Osteoblast (primary cell): ENCODE measurements around the gene B4GALT5. TPM values are rescaled to one million over a fixed set of nuclear protein-coding genes. Genes with fewer than 3 reads are reported as not detected.
A peak's percentile ranks its signal among the peaks of the same experiment; 100 is the strongest.

Experiments used
- DNase-seq: peaks from one replicate; pipeline ENCODE4 v3.0.0; 2011; ENCODE audit warnings: low spot score, mixed read lengths; ENCODE audit not compliant: insufficient read length; ENCODE audit errors: missing footprints
- H2AFZ ChIP-seq: 2 replicates; pipeline ENCODE4 v1.6.0; 2011; ENCODE audit warnings: mild to moderate bottlenecking, low read length
- H3K27ac ChIP-seq: 2 replicates; pipeline ENCODE4 v1.5.1; 2011; ENCODE audit warnings: mild to moderate bottlenecking, low read depth, low read length, moderate library complexity
- H3K27me3 ChIP-seq: 2 replicates; pipeline ENCODE4 v1.6.0; 2012; ENCODE audit warnings: mild to moderate bottlenecking, control low read depth, inconsistent platforms, low read length, moderate library complexity; ENCODE audit not compliant: insufficient read depth
- H3K36me3 ChIP-seq: 2 replicates; pipeline ENCODE4 v1.5.1; 2011; ENCODE audit warnings: mild to moderate bottlenecking, low read length, control low read depth, moderate library complexity; ENCODE audit not compliant: insufficient read depth
- H3K4me1 ChIP-seq: 2 replicates; pipeline ENCODE4 v1.5.1; 2011; ENCODE audit warnings: mild to moderate bottlenecking, low read length, control low read depth, moderate library complexity; ENCODE audit not compliant: insufficient read depth
- H3K4me2 ChIP-seq: 2 replicates; pipeline ENCODE4 v1.6.0; 2011; ENCODE audit warnings: mild to moderate bottlenecking, low read length; ENCODE audit not compliant: insufficient read depth
- H3K4me3 ChIP-seq: fragments of 200-600 bp; sonication (generic); 3 replicates; pipeline ENCODE4 v1.5.1; 2012; ENCODE audit warnings: mild to moderate bottlenecking, low read length, inconsistent platforms; ENCODE audit not compliant: insufficient read depth
- H3K79me2 ChIP-seq: 2 replicates; pipeline ENCODE4 v1.6.0; 2012; ENCODE audit warnings: mild to moderate bottlenecking, low read length, control low read depth, inconsistent platforms; ENCODE audit not compliant: insufficient read depth
- H3K9me3 ChIP-seq: 2 replicates; pipeline ENCODE4 v1.5.1; 2011; ENCODE audit warnings: low read depth, low read length, control low read depth
- H4K20me1 ChIP-seq: 2 replicates; pipeline ENCODE4 v1.6.0; 2012; ENCODE audit warnings: mild to moderate bottlenecking, low read length, control low read depth; ENCODE audit not compliant: insufficient read depth
- CTCF ChIP-seq: IDR thresholded peaks from 2 replicates; pipeline ENCODE4 v1.5.1; 2011; ENCODE audit warnings: mild to moderate bottlenecking, low read depth, low read length, moderate library complexity; ENCODE audit errors: extremely low read depth
- total RNA-seq: library from RNA; depleted of rRNA; stranded (reverse); fragments of >200 nt; gene quantifications from 2 replicates; pipeline ENCODE4 v1.2.3, GENCODE V29; 2012

B4GALT5 gene
- total RNA-seq, 1 donor = 35.8 TPM

GRCh38 chr20:49647550-49647949 is 66.1 kb downstream of the B4GALT5 start:
- Histone ChIP-seq H3K27me3 (no peaks in the 10 kb centered on the region), H3K4me2 (no peak overlapping the region), H3K36me3 (peaks cover 30% of the 10 kb centered on the region), H3K79me2 (peaks cover 3% of the 10 kb centered on the region), H2AFZ (no peak overlapping the region), H3K4me1 (peaks cover 12% of the 10 kb centered on the region), H3K4me3 (no peak overlapping the region), H3K9me3 (no peaks in the 10 kb centered on the region), H3K27ac (no peak overlapping the region), H4K20me1 (no peaks in the 10 kb centered on the region)
- no peak for TF ChIP-seq CTCF
- DNase-seq = peak; percentile 29

DNA sequence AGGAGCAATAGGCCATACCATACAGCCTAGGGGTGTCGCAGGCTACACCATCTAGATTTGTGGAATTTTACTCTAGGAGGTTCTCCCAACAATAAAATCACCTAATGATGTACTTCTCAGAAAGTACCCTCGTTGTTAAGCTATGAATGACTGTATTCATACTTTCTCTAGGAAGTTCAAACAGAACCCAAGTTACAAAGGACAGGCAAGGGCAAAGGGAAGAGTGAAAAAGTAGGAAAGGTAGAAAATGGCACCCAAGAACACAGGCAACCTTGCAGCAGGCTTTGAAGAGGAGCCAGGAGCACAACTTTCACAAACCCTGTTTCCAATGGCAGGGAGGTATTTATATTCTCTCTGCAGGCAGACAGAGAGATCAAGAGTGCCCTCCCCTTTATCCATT is 67.2 kb downstream of the B4GALT5 start:
- no peak for TF ChIP-seq CTCF
- H3K27ac ChIP-seq = peak overlapping the region; percentile 7

GRCh38 chr20:49646126-49646525 is 67.6 kb downstream of the B4GALT5 start:
- Histone ChIP-seq H3K4me2 (no peak overlapping the region), H3K27ac (peak overlapping the region; percentile 50), H2AFZ (no peak overlapping the region), H3K36me3 (peaks cover 42% of the 10 kb centered on the region), H3K9me3 (no peaks in the 10 kb centered on the region), H3K79me2 (peaks cover 3% of the 10 kb centered on the region), H3K4me3 (no peak overlapping the region), H4K20me1 (no peaks in the 10 kb centered on the region), H3K27me3 (no peaks in the 10 kb centered on the region), H3K4me1 (peaks cover 12% of the 10 kb centered on the region)
- peak; percentile 57 for DNase-seq
- no peak for TF ChIP-seq CTCF

More for the DNA sequence above, 67.2 kb downstream of the B4GALT5 start:
- Histone ChIP-seq H3K4me3 (no peak overlapping the region), H3K4me1 (peaks cover 12% of the 10 kb centered on the region), H3K4me2 (no peak overlapping the region), H2AFZ (no peak overlapping the region), H3K27me3 (no peaks in the 10 kb centered on the region), H3K79me2 (peaks cover 3% of the 10 kb centered on the region), H3K36me3 (peaks cover 38% of the 10 kb centered on the region), H4K20me1 (no peaks in the 10 kb centered on the region), H3K9me3 (no peaks in the 10 kb centered on the region)
- DNase-seq = no peak

- no peak overlapping the region for H3K4me2 ChIP-seq
- no peak overlapping the region for H2AFZ ChIP-seq
- no peaks in the 10 kb centered on the region for H4K20me1 ChIP-seq
- H3K27me3 ChIP-seq = no peaks in the 10 kb centered on the region
- H3K27ac ChIP-seq = no peak overlapping the region
- peaks cover 3% of the 10 kb centered on the region for H3K79me2 ChIP-seq
- no peaks in the 10 kb centered on the region for H3K9me3 ChIP-seq
- H3K4me3 ChIP-seq = no peak overlapping the region
- peaks cover 12% of the 10 kb centered on the region for H3K4me1 ChIP-seq
- TF ChIP-seq CTCF = no peak
- H3K36me3 ChIP-seq = peaks cover 52% of the 10 kb centered on the region
- no peak for DNase-seq
Observed at GRCh38 chr20:49644980-49645565, 68.6 kb downstream of the B4GALT5 start.
